Stimulated activated CD8-positive, alpha-beta memory T cell treated with anti-CD3 and anti-CD28 coated beads, Interleukin-12 subunit alpha, Interleukin-12 subunit beta, amount 100 ng/mL, for 24 hours (primary cell): ENCODE results near the gene OR2AG1.
"Not testable (repeated sequence)": the region's sequence is repeated elsewhere in the genome, so short reads cannot be mapped to it uniquely, and the experiment has no call there.

ENCODE experiments used
- DNase-seq: peaks from one replicate; pipeline ENCODE4 v3.0.0-alpha.2; 2020; ENCODE audit errors: extremely low read depth

The OR2AG1 gene

DNA sequence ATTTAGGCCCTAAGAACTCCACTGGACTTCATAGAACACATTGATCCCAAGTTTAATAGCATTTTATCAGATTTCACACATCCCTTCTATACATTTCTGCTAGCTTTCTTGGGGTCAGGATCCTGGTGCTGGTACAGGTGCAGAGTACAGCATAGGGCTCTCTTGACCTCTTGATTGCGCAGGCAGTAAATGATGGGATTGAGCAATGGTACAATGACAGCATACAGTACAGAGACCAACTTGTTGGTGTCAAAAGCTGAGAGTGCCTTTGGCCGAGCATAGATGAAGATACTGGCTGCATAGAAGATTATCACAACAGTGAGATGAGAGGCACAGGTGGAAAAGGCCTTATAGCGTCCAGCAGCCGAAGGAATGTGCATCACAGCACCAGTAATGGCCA lies 11.8 kb downstream of the OR2AG1 start:
- no peak for DNase-seq

DNA sequence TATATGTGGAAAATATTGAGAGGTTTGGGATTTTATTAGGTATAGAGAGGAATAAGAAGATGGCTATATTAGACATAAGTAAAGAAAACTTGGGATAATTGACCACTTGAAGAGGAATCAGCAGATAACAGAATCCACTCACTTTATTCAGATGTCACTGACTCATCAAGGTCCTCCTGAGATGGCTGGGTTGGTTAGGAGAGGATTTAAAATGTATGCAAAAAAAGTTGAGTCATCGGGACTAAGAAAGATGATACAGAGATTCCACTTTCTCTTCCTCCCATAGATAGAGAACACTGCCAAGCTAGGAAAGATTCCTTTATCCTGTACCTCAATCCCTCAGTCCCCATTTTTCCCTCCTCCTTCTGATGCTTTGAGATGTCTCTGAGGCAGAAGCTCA lies 16.6 kb downstream of the OR2AG1 start, which contains the start of gene OR6A2:
OR6A2 (minus strand) TSS at position 288 of the 400 bp plus-strand sequence. CDS start 3,981 bp downstream, outside the sequence.
- DNase-seq, result no peak

DNA sequence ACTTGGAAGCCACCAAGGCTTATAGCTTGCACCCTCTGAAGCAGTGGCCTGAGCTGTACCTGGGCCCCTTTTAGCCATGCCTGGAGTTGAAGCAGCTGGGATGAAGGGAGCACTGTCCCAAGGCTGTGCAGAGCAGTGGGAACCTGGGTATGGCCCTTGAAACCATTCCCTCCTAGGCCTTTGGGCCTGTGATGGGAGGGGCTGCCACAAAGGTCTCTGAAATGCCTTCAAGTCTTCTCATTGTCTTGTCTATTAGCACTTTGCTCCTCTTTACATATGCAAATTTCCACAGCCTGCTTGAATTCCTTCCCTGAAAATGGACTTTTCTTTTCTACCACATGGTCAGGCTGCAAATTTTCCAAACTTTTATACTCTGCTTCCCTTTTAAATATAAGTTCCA lies 18.3 kb downstream of the OR2AG1 start:
- not testable (repeated sequence) for DNase-seq

DNA sequence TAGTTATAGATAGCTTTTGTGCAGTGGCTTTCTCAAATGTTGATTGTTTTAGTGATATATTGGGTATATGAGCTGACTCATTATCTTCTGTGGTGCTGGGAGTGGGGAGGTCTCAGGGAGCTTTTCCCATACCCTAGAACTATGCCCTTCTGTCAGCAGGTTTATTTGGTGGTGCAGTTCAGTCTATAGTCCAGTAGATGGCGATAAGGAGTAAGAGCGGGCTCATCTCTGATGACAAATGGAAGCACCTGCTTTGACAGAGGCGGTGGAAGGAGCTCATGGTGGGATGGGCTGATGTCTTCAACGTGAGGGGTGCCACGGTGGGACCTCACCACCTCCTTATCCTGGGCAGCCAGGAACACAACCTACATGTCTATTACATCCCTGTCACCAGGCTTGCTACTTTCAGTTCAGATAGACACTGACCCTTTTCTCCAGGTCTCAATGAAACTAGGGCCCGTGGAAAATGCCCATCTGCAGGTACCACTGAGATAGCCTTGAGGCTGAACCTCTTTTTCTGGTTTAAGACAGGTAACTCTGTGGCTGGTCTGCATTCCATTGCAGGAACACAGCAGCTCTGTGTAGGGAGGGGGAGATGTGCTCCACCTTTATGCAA lies 29.7 kb downstream of the OR2AG1 start:
- no peak for DNase-seq

DNA sequence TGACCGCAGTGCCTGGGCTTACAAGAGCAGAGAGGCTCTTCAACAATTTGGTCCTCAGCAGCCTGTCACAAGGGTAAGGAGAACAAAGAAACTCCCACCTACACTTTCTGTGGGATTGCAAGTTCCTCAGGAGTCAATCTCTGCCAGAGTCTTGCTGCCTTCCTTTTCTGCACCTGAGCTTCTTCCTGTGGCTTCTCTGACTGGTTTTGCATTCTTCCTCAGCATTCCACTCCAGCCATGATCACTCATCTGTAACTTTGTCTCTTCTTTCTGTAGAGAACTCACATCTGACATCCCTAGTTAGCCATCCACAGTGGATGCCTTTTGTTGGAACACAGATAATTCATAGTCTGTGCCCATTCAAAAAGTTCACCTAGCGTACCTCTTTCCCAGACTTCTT lies 30.8 kb downstream of the OR2AG1 start:
- no peak for DNase-seq

DNA sequence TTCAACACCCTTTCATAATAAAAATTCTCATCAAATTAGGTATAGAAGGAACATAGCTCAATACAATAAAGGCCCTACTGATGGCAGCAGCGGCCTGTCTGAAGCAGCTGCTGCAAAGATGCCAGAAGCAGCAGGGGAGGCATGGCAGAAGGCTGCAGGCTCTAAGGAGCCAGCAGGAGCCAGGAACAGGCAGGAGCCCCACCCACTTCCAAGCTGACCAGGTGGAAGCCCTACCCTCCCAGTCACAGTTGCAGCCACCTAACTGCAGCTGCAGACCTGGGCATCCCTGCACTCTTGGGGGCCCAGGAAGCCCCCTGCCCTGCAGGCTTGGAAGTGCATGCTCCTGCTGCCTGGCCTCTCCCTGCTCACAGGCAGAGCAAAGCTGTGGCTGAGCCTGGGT lies 34.9 kb downstream of the OR2AG1 start:
- DNase-seq, result no peak

DNA sequence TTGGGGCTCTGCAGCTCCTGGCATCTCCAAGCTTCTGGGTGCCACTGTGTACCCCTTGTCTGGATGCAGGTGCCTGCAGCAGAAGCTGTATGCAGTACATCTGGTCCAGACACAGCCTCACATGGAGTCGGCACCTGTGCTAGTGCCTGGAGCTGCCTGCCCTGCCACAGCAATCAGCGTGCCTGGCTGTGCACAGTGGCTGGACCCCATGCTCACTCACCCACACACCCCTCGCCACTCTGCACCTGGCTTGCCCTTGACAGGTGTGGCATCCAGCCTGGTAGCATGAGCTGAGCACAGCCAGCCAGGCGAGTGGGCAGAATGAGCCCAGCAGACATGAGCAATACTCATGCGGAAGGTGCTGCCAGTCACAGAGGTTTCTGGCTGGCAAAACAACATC lies 36.1 kb downstream of the OR2AG1 start:
- DNase-seq, result no peak

DNA sequence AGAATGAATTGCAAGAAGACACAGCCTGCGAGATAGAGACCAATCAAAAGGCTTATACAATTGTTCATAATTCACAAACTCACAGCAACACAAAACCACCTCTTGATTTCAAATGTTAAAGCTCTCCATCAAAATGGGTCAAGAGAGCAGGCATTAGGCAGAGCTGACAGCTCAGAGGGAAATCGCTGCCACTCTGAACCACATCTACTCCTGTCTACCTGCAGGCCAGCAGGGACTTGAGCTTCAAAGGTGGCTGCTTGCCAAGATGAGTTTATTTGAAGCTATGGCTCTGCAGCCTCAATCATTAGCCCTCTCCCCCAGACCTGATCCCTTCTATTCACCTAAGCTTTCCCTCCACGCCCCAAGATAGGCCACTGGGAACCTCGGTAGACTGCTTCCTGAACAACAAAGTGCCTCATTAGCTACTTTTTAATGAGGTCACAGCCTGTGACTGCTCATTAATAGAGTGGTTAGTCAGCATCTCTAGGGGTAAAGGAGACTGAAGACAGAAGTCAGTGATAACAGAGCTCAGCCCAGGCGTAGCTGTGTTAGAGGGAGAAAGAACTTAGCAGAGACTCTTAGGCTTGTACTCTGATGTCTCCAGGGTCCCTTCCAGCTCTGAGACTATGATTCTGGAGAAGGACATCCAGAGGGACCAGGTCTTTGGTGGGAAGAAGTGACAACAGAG lies 41.5 kb downstream of the OR2AG1 start:
- no peak for DNase-seq

DNA sequence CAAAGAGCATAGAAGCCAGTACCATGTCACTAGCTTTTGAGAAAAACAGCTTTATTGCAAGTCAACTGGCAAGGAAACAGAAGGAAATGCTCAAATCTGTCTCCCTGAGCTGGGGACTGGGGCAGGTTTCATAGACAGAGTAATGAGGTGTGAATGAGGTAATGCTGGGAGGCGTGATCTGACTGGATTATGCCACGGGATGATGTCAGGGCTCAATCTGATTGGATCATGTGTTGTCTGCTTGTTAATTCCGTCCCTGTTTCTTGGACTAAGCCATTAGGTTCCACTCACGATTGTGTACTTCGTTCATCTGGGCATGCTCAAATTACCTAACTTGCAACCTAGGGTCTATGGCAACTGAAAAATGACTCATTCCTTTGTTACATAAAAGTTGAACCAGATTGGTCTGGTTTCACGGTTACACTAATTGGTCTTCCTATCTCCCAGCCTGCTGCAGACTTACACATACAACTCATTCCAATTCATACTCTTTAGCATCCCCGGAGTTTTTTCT lies 42.5 kb downstream of the OR2AG1 start:
- no peak for DNase-seq

DNA sequence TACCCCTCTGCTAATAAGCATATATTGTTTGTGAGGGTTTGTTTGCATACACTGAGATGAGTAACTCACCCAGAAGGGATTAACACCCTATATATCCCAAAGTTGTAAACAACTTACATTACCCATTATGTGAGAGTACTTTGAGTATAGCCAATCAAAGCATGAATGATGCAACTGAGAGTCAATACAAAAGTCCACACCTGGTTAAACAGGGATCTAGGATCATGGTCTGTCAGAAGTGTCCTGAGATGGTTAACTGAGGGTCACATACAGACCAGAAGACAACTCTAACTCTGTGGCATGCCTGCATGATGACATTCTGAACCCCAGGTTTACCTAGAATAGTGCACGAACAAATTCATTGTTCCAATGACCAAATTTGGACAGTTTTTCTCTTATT lies 45.3 kb downstream of the OR2AG1 start:
- no peak for DNase-seq

DNA sequence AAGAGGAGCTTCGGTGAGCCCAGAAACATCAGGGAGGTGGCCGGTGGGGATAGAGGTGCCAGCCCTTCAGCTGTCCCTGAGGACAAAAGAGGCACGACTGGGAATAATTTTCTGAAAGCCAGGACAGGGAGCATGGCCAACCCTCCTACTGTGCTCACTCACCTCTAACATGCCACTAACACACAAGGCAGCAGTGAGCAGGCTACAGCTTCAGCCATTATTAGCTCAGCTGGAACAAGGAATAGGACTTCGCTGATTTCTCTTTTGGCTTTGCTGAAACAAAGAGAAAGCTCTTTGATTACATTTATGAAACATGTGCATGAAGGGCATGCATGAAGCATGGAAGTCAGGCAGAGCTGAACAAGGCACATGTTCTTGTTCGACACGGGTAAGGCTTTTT lies 50.5 kb downstream of the OR2AG1 start:
- DNase-seq, result no peak

DNA sequence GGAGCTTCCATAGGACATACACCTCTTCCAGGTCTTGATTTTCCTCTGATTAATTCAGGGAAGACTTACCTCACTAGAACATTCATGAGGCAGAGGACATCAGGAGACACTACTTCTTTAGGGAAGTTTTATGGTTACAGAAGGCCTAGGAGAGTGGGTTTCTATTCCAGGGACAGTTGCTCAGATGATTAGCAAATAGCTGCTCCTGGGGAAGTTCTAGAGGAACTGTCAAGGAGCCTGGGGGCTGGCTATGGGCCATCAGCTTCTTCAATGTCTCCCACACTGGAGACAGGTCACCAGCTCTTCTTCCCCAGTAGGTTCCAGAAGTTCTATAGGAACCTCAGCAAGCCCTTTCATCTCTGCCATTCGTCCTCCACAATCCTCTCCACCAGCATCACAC lies 51.2 kb downstream of the OR2AG1 start:
- no peak for DNase-seq
